Osteoblast (primary cell): ENCODE measurements around the gene BARD1. TPM values are rescaled to one million over a fixed set of nuclear protein-coding genes. Genes with fewer than 3 reads are reported as not detected.
"Not testable (repeated sequence)": the region's sequence is repeated elsewhere in the genome, so short reads cannot be mapped to it uniquely, and the experiment has no call there.

Experiments
- DNase-seq: peaks from one replicate; pipeline ENCODE4 v3.0.0; 2011; ENCODE audit warnings: low spot score, mixed read lengths; ENCODE audit not compliant: insufficient read length; ENCODE audit errors: missing footprints
- H2AFZ ChIP-seq: 2 replicates; pipeline ENCODE4 v1.6.0; 2011; ENCODE audit warnings: mild to moderate bottlenecking, low read length
- H3K27ac ChIP-seq: 2 replicates; pipeline ENCODE4 v1.5.1; 2011; ENCODE audit warnings: mild to moderate bottlenecking, low read depth, low read length, moderate library complexity
- H3K27me3 ChIP-seq: 2 replicates; pipeline ENCODE4 v1.6.0; 2012; ENCODE audit warnings: mild to moderate bottlenecking, control low read depth, inconsistent platforms, low read length, moderate library complexity; ENCODE audit not compliant: insufficient read depth
- H3K36me3 ChIP-seq: 2 replicates; pipeline ENCODE4 v1.5.1; 2011; ENCODE audit warnings: mild to moderate bottlenecking, low read length, control low read depth, moderate library complexity; ENCODE audit not compliant: insufficient read depth
- H3K4me1 ChIP-seq: 2 replicates; pipeline ENCODE4 v1.5.1; 2011; ENCODE audit warnings: mild to moderate bottlenecking, low read length, control low read depth, moderate library complexity; ENCODE audit not compliant: insufficient read depth
- H3K4me2 ChIP-seq: 2 replicates; pipeline ENCODE4 v1.6.0; 2011; ENCODE audit warnings: mild to moderate bottlenecking, low read length; ENCODE audit not compliant: insufficient read depth
- H3K4me3 ChIP-seq: fragments of 200-600 bp; sonication (generic); 3 replicates; pipeline ENCODE4 v1.5.1; 2012; ENCODE audit warnings: mild to moderate bottlenecking, low read length, inconsistent platforms; ENCODE audit not compliant: insufficient read depth
- H3K79me2 ChIP-seq: 2 replicates; pipeline ENCODE4 v1.6.0; 2012; ENCODE audit warnings: mild to moderate bottlenecking, low read length, control low read depth, inconsistent platforms; ENCODE audit not compliant: insufficient read depth
- H3K9me3 ChIP-seq: 2 replicates; pipeline ENCODE4 v1.5.1; 2011; ENCODE audit warnings: low read depth, low read length, control low read depth
- H4K20me1 ChIP-seq: 2 replicates; pipeline ENCODE4 v1.6.0; 2012; ENCODE audit warnings: mild to moderate bottlenecking, low read length, control low read depth; ENCODE audit not compliant: insufficient read depth
- CTCF ChIP-seq: IDR thresholded peaks from 2 replicates; pipeline ENCODE4 v1.5.1; 2011; ENCODE audit warnings: mild to moderate bottlenecking, low read depth, low read length, moderate library complexity; ENCODE audit errors: extremely low read depth
- total RNA-seq: library from RNA; depleted of rRNA; stranded (reverse); fragments of >200 nt; gene quantifications from 2 replicates; pipeline ENCODE4 v1.2.3, GENCODE V29; 2012

Gene BARD1
- total RNA-seq, 1 donor, result 18.5 TPM

DNA sequence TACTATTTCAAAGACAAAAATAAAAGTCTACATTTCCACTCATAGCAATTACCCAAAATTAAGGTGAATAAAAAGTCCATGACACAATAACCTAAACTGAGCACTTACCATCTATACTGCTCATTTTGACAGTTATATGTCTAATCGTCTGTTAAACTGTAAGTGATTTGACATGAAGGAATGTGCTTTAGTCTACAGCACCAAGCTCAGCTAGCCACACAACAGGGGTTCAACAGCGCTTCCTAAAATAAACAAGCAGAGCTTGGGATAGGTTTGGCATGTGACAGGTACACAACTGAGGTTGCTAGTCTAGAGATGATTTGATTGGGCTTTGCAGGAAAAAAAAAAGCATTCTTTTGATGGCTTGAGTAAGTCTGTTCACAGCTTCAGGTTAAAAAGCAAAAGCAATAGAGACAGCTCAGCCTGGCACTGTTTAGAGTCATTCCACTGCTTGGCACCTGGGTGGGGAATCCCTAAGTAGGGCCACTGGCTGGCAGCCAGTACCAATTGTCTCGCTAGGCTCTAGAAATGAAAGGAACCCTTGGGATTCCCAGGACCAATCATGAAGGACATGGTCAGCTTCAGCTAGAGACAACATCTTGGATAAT, 78.6 kb downstream of the BARD1 start:
- TF ChIP-seq CTCF, result no peak
- no peak overlapping the region for H3K4me2 ChIP-seq
- DNase-seq, result peak; percentile 34
- H3K4me1 ChIP-seq, result no peaks in the 10 kb centered on the region
- H3K36me3 ChIP-seq, result peaks cover 9% of the 10 kb centered on the region
- no peaks in the 10 kb centered on the region for H3K9me3 ChIP-seq
- H3K79me2 ChIP-seq, result no peaks in the 10 kb centered on the region
- H4K20me1 ChIP-seq, result no peaks in the 10 kb centered on the region
- H2AFZ ChIP-seq, result no peak overlapping the region
- H3K27me3 ChIP-seq, result no peaks in the 10 kb centered on the region
- H3K27ac ChIP-seq, result no peak overlapping the region
- H3K4me3 ChIP-seq, result no peak overlapping the region

DNA sequence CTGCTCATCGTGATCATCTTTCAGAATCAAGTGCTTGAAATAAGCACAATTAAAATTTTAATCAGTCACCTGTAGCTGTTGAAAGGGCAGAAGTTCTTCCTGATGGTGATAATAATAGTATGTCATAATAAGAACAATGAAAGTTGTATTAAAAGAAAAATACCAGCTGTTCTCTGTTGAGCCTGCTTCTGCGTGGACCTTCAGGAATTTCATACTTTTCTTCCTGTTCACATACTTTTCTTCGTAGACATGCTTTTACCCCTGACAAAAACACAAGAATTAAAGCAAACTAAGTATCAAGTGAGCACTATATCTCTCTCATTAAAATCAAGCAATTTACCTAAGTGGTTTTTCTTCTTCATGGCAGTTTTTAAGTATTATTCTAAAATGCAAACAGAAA, 79.2 kb downstream of the BARD1 start:
- TF ChIP-seq CTCF, result no peak

GRCh38 chr2:214724741-214725140, 84.7 kb downstream of the BARD1 start:
- Histone ChIP-seq H3K4me3 (no peak overlapping the region), H2AFZ (no peak overlapping the region), H3K4me2 (no peak overlapping the region), H3K9me3 (no peaks in the 10 kb centered on the region), H3K27me3 (no peaks in the 10 kb centered on the region), H3K27ac (no peak overlapping the region), H3K36me3 (peaks cover 9% of the 10 kb centered on the region), H4K20me1 (no peaks in the 10 kb centered on the region), H3K4me1 (no peaks in the 10 kb centered on the region), H3K79me2 (no peaks in the 10 kb centered on the region)
- no peak for TF ChIP-seq CTCF
- no peak for DNase-seq

More for the DNA sequence above, 79.2 kb downstream of the BARD1 start:
- Histone ChIP-seq H3K27ac (no peak overlapping the region), H3K4me3 (no peak overlapping the region), H3K79me2 (no peaks in the 10 kb centered on the region), H3K4me1 (no peaks in the 10 kb centered on the region), H4K20me1 (no peaks in the 10 kb centered on the region), H3K4me2 (no peak overlapping the region), H3K9me3 (no peaks in the 10 kb centered on the region), H3K27me3 (no peaks in the 10 kb centered on the region), H2AFZ (no peak overlapping the region), H3K36me3 (peaks cover 9% of the 10 kb centered on the region)
- DNase-seq, result no peak

GRCh38 chr2:214717837-214718236, 91.6 kb downstream of the BARD1 start:
- H3K27ac ChIP-seq, H3K9me3 ChIP-seq, DNase-seq, H2AFZ ChIP-seq, H3K4me3 ChIP-seq, H4K20me1 ChIP-seq, H3K27me3 ChIP-seq, H3K79me2 ChIP-seq, H3K4me2 ChIP-seq, H3K4me1 ChIP-seq, H3K36me3 ChIP-seq: not testable (repeated sequence)
